Measurements from ENCODE around the gene JMJD7. TPM values are rescaled to one million over a fixed set of nuclear protein-coding genes. Genes with fewer than 3 reads are reported as not detected.
A peak's percentile ranks its signal among the peaks of the same experiment; 100 is the strongest.
"Not testable (repeated sequence)": the region's sequence is repeated elsewhere in the genome, so short reads cannot be mapped to it uniquely, and the experiment has no call there.

The JMJD7 gene
- total and polyA plus RNA-seq, 2 donors = 4.2 to 15.7 TPM

- no peak for DNase-seq (ENCODE audit: extremely low spot score)
- no peak overlapping the region for H3K27ac ChIP-seq (ENCODE audit: low read depth)
- no peak overlapping the region for H3K4me3 ChIP-seq (ENCODE audit: low read depth, low read length)
- WGBS = 80% methylated on average over 6 of the region's 6 CpGs
- H3K4me1 ChIP-seq (ENCODE audit: insufficient read depth) = no peaks in the 10 kb centered on the region
- peaks cover 4% of the 10 kb centered on the region for H3K36me3 ChIP-seq (ENCODE audit: insufficient read depth)
These were observed 7.0 kb upstream of the JMJD7 start for GRCh38 chr15:41820791-41821423.

- 74% methylated on average over 4 of the region's 4 CpGs for WGBS
These were observed 6.1 kb upstream of the JMJD7 start for GRCh38 chr15:41821831-41822230.

GRCh38 chr15:41822471-41822870 is 5.4 kb upstream of the JMJD7 start:
- no peak overlapping the region for H3K27ac ChIP-seq (ENCODE audit: low read depth)
- peaks cover 4% of the 10 kb centered on the region for H3K36me3 ChIP-seq (ENCODE audit: insufficient read depth)
- no peaks in the 10 kb centered on the region for H3K4me1 ChIP-seq (ENCODE audit: insufficient read depth)
- H3K4me3 ChIP-seq (ENCODE audit: low read depth, low read length) = no peak overlapping the region
- no peak for DNase-seq (ENCODE audit: extremely low spot score)
- 94% methylated on average over 6 of the region's 6 CpGs for WGBS

More at GRCh38 chr15:41821831-41822230, 6.1 kb upstream of the JMJD7 start:
- H3K4me3 ChIP-seq (ENCODE audit: low read depth, low read length) = no peak overlapping the region
- H3K36me3 ChIP-seq (ENCODE audit: insufficient read depth) = peaks cover 4% of the 10 kb centered on the region
- no peak overlapping the region for H3K27ac ChIP-seq (ENCODE audit: low read depth)
- H3K4me1 ChIP-seq (ENCODE audit: insufficient read depth) = no peaks in the 10 kb centered on the region
- DNase-seq (ENCODE audit: extremely low spot score) = no peak

DNA sequence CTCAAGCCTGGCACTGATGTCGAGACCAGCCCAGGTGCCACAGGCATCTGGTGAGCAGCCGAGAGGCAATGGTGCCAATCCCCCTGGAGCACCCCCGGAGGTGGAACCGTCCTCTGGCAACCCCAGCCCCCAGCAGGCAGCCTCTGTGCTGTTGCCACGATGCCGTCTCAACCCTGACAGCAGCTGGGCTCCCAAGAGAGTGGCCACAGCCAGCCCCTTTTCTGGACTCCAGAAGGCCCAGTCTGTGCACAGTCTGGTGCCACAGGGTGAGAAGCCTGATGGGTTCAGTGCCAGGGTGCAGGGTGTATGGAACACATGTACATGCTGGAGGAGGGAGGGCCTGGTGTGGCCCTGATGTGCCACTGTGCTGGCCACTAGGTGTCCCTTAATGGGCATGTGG is 4.9 kb upstream of the JMJD7 start:
- WGBS = 89% methylated on average over 6 of the region's 6 CpGs
- no peak overlapping the region for H3K27ac ChIP-seq (ENCODE audit: low read depth)
- H3K36me3 ChIP-seq (ENCODE audit: insufficient read depth) = peaks cover 4% of the 10 kb centered on the region
- DNase-seq (ENCODE audit: extremely low spot score) = no peak
- H3K4me3 ChIP-seq (ENCODE audit: low read depth, low read length) = no peak overlapping the region
- H3K4me1 ChIP-seq (ENCODE audit: insufficient read depth) = no peaks in the 10 kb centered on the region

DNA sequence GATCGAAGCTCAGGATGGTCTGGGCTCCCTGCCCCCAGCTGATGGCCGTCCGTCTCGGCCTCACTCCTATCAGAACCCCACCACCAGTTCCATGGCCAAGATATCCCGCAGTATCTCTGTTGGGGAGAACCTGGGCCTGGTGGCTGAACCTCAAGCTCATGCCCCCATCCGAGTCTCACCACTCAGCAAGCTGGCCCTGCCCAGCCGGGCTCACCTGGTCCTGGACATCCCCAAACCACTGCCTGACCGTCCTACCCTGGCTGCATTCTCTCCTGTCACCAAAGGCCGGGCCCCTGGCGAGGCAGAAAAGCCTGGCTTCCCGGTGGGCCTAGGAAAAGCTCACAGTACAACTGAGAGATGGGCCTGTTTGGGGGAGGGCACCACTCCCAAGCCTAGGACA is 4.4 kb upstream of the JMJD7 start:
- WGBS = 81% methylated on average over 11 of the region's 11 CpGs
- no peak for DNase-seq (ENCODE audit: extremely low spot score)
- Histone ChIP-seq H3K4me1 (ENCODE audit: insufficient read depth) (no peaks in the 10 kb centered on the region), H3K27ac (ENCODE audit: low read depth) (no peak overlapping the region), H3K4me3 (ENCODE audit: low read depth, low read length) (no peak overlapping the region), H3K36me3 (ENCODE audit: insufficient read depth) (peaks cover 4% of the 10 kb centered on the region)

DNA sequence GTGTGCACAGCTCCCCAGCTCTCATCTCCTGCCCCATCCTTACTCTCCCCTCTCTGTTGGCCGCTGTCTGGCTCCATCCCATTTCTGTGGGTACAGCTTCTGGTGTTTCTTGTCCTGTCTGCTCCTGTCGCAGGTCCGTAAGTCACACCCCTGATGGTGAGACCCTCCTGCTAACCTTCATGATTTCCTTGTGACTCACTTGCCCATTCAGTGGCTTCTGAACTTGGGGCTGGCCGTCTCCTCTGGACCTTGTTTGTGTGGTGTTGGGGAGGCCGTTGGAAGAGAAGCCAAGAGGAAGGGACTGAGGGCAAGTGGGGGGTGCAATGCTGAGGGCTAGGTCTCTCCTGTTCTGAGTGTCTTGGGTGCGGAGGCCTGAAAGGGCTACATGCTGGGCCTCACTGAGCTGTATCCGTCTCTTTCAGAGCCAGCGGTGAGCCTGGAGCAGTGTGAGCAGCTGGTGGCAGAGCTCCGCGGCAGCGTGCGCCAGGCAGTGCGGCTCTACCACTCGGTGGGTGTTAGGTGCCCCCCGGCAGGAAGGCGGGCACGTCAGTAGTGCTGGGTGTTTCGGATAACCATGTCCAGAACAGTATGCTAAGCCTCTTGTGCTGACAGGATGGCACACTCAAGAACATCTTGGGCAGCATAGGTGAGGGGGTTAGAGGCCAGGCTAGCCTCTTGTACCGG is 3.7 kb upstream of the JMJD7 start:
- peaks cover 4% of the 10 kb centered on the region for H3K36me3 ChIP-seq (ENCODE audit: insufficient read depth)
- DNase-seq (ENCODE audit: extremely low spot score) = no peak
- H3K4me1 ChIP-seq (ENCODE audit: insufficient read depth) = no peaks in the 10 kb centered on the region
- 92% methylated on average over 19 of the region's 19 CpGs for whole genome bisulfite sequencing
- H3K27ac ChIP-seq (ENCODE audit: low read depth) = no peak overlapping the region
- H3K4me3 ChIP-seq (ENCODE audit: low read depth, low read length) = no peak overlapping the region

GRCh38 chr15:41825145-41825544 is 2.7 kb upstream of the JMJD7 start:
- no peaks in the 10 kb centered on the region for H3K4me1 ChIP-seq (ENCODE audit: insufficient read depth)
- no peak for DNase-seq (ENCODE audit: extremely low spot score)
- no peak overlapping the region for H3K4me3 ChIP-seq (ENCODE audit: low read depth, low read length)
- 84% methylated on average over 10 of the region's 10 CpGs for WGBS
- H3K36me3 ChIP-seq (ENCODE audit: insufficient read depth) = peaks cover 4% of the 10 kb centered on the region
- no peak overlapping the region for H3K27ac ChIP-seq (ENCODE audit: low read depth)

- H3K4me3 ChIP-seq (ENCODE audit: low read depth, low read length) = no peak overlapping the region
- H3K27ac ChIP-seq (ENCODE audit: low read depth) = no peak overlapping the region
- peaks cover 4% of the 10 kb centered on the region for H3K36me3 ChIP-seq (ENCODE audit: insufficient read depth)
- no peaks in the 10 kb centered on the region for H3K4me1 ChIP-seq (ENCODE audit: insufficient read depth)
- 72% methylated on average over 13 of the region's 13 CpGs for WGBS
- DNase-seq (ENCODE audit: extremely low spot score) = no peak
These were observed 2.0 kb upstream of the JMJD7 start for GRCh38 chr15:41825572-41826535.

DNA sequence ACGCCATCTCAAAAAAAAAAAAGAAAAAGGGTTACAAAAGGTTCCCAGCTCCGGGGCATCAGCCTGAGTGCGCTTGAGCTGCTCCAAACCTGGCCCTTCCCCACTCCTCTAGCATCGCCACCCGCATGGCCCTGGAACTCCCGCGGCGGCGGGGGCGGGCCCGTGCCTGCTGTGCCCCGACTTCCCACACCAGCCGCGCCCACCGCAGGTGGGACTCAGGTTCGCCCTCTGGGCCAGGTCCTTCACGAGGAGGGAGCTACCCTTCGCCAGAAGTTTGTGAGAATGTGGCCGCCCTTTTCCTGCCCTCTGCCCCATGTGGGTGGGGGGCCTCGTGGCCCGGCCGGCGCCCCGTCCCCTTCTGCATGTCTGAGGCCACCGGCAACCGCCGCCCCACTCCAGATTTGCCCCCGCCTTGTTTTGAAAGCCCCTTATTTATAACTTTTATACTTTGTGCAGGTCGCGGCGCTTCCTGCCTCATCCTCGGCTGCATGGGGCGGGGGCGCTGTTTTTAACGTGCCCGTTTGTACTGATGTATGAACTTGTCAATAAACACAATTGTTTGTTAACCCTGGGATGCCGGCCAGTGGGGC is 507 bp upstream of the JMJD7 start:
- H3K27ac ChIP-seq (ENCODE audit: low read depth) = no peak overlapping the region
- 5% methylated on average over 37 of the region's 37 CpGs for WGBS
- no peaks in the 10 kb centered on the region for H3K4me1 ChIP-seq (ENCODE audit: insufficient read depth)
- peaks cover 4% of the 10 kb centered on the region for H3K36me3 ChIP-seq (ENCODE audit: insufficient read depth)
- DNase-seq (ENCODE audit: extremely low spot score) = no peak
- H3K4me3 ChIP-seq (ENCODE audit: low read depth, low read length) = peak overlapping the region; percentile 46

GRCh38 chr15:41828807-41829141 is 882 bp downstream of the JMJD7 start:
- WGBS = 10% methylated on average over 6 of the region's 6 CpGs
- peak overlapping the region; percentile 46 for H3K4me3 ChIP-seq (ENCODE audit: low read depth, low read length)
- no peak overlapping the region for H3K27ac ChIP-seq (ENCODE audit: low read depth)
- H3K4me1 ChIP-seq (ENCODE audit: insufficient read depth) = no peaks in the 10 kb centered on the region
- no peaks in the 10 kb centered on the region for H3K36me3 ChIP-seq (ENCODE audit: insufficient read depth)
- DNase-seq (ENCODE audit: extremely low spot score) = no peak

DNA sequence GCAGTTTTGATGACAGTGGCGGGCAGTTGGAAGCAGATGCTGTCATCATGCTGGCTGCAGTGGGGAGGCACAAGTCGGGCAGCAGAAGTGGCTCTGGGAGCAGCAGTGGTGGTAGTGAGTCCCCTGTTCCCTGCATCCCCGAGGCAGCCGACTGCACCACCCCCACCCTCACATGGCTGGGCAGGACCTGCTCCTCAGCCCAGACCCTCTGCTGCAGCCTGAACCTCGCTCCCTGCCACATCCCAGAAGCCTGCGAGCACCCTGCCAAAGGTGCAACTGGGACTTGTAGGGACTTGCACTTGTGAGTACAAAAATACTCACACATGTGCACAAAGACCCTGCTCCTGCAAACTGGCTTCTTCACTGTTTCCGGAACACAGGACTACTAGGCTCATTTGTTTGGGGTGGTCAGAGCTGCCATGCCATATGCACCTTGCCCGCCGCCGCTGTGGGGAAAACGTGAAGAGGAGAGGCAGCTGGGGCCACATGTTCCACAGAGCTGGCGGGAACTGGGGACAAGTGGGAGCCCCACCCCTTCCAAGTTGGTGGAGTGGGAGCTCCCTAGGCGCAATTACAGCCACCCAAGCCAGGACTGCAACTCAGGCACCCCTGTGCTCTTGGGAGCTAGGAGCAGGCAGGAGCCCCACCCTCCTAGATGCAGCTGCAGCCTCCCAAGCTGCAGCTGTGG is 2.2 kb downstream of the JMJD7 start:
- Histone ChIP-seq H3K4me1 (ENCODE audit: insufficient read depth) (no peaks in the 10 kb centered on the region), H3K27ac (ENCODE audit: low read depth) (no peak overlapping the region), H3K36me3 (ENCODE audit: insufficient read depth) (no peaks in the 10 kb centered on the region), H3K4me3 (ENCODE audit: low read depth, low read length) (no peak overlapping the region)
- DNase-seq (ENCODE audit: extremely low spot score) = no peak
- WGBS = 89% methylated on average over 13 of the region's 13 CpGs

- H3K4me1 ChIP-seq (ENCODE audit: insufficient read depth); H3K27ac ChIP-seq (ENCODE audit: low read depth); H3K4me3 ChIP-seq (ENCODE audit: low read depth, low read length); DNase-seq (ENCODE audit: extremely low spot score); H3K36me3 ChIP-seq (ENCODE audit: insufficient read depth): not testable (repeated sequence)
- WGBS = 80% methylated on average over 4 of the region's 4 CpGs
These were observed 3.4 kb downstream of the JMJD7 start for GRCh38 chr15:41831291-41831690.

- no peak for DNase-seq (ENCODE audit: extremely low spot score)
- H3K4me1 ChIP-seq (ENCODE audit: insufficient read depth) = no peaks in the 10 kb centered on the region
- H3K36me3 ChIP-seq (ENCODE audit: insufficient read depth) = no peaks in the 10 kb centered on the region
- H3K27ac ChIP-seq (ENCODE audit: low read depth) = no peak overlapping the region
- 96% methylated on average over 10 of the region's 10 CpGs for WGBS
- H3K4me3 ChIP-seq (ENCODE audit: low read depth, low read length) = no peak overlapping the region
These were observed 4.3 kb downstream of the JMJD7 start for GRCh38 chr15:41832208-41832607.
